ENCODE data around the gene TNPO3.
"Not testable (repeated sequence)": the region's sequence is repeated elsewhere in the genome, so short reads cannot be mapped to it uniquely, and the experiment has no call there.

The TNPO3 gene

DNA sequence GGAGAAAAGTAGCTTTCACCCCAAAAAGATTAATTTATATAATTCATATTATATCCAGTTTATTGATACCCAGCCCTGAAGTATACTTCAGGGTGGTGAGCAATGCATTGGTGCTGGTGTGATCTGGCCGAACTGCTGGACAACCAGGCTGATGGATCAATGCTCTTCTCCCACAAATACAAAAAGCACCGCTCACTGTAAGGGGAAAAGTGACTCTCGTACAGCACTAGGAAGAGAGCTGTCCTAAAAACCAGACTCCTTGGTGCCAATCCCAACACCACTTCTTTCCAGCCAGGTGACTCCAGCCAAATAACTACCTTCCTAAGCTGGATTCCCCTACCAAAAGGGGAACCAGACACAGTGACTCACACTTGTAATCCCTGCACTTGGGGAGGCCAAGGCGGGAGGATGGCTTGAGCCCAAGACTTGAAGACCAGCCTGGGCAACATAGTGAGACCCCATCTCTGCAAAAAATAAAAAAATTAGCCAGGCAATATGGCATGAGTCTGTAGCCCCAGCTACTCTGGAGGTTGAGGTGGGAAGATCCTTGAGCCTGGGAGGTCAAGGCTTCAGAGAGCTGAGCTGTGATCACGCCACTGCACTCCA is 13.1 kb upstream of the TNPO3 start:
- DNase-seq = no peak

- DNase-seq = not testable (repeated sequence)
Measured at GRCh38 chr7:129067132-129067561, 12.2 kb upstream of the TNPO3 start.

DNA sequence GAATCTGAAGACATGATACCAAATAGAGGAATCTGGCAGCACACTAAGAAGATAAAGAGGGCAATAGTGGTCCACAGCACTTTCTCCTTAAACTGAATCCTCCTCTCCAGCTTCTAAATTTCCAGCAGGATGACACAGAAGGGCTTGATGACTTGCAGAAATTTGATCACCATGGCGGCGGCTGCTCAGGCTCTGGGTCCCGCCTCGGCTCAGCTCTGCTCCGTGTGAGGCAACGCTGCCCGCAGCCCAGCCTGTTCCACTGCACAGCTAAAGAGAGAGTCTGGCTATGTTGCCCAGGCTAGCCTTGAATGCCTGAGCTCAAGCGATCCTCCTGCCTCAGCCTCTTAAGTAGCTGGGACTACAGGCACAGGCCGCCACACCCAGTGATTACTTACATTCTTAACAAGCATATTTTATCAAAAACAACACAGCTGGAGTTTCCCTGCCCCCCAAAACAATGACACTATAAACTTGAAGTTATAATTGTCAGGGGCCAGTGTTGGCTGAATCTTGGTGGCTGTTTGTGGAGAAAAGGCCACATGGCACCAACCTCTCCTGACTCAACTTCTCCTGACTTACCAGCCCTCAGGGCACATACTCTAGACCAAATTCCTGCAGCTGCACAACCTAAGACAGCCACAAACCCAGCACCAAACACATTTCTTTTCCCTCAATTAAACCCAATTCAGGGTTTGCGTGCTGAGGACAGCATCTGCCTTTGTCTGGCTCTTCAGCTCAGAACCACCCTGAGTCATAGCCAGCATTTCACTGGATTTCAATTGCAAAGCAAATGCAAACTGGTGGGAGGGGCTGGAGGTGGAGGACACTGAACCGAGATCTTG is 11.6 kb upstream of the TNPO3 start:
- no peak for DNase-seq

GRCh38 chr7:129055861-129056464 is 1.1 kb upstream of the TNPO3 start:
- no peak for DNase-seq

GRCh38 chr7:129055294-129055816 is 444 bp upstream of the TNPO3 start:
- no peak for DNase-seq

DNA sequence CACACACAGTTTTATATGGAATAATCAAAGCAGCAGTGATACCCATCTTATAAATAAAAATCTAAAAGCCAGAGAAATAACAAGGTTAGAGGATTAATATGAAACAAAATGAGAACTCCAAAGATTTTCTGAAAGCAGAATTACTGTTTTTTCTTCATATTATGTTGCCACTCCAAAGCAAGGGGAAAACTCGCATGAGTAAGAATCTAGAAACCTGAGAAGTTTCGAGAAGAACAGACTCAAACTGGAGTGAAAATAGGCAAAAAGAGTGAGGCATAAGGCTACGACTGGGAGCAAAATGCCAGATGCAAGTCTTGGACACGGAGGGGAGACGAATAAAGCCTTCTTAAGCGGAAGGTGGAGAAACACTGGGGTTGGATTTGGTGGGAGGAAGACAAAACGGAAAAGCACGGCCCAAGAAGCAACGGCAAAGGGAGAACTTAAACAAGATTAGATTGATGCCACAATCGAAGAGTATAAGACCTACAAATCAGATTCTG is 923 bp downstream of the TNPO3 start:
- no peak for DNase-seq

DNA sequence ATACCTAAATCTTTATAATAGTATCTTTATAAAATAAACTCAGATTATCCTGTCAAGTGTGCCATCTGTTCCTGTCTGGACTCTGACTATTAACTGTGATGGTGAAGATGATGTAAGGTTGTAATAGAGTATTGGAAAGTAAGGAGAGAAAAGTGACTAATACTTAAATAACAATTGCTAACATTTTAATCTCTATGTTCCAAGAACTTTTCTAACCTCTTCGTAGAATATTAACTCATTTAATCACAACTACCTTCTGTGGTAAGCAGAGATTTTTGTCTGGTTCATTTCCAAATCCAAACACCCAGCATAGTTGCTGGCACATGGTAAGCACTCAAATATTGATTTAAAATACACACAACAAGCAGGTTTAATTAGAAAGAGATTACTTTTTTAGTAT is 2.5 kb downstream of the TNPO3 start:
- no peak for DNase-seq

DNA sequence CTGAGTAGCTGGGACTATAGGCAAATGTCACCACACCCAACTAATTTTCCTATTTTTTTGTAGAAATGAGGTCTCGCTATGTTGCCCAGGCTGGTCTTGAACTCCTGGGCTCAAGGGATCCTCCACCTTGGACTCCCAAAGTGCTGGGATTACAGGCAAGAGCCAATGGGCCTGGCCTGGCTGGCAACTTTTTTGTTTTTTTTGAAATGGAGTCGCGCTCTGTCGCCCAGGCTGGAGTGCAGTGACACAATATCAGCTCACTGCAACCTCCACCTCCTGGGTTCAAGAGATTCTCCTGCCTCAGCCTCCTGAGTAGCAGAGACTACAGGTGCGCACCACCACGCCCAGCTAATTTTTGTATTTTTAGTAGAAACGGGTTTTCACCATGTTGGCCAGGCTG is 3.5 kb downstream of the TNPO3 start:
- not testable (repeated sequence) for DNase-seq

DNA sequence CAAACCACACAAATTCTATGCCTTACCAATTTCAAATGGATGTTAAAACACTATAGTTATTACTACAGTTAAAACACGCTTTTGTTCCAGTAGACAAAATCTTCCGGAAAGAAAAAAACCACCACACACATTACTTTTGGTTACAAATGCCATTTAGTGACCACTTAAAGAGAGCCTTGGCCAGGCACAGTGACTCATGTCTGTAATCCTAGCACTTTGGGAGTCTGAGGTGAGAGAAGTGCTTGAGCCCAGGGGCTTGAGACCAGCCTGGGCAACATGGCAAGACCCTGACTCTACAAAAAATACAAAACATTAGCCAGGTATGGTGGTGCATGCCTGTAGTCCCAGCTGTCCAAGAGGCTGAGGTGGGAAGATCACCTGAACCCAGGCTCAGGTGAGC is 7.2 kb downstream of the TNPO3 start:
- no peak for DNase-seq

- DNase-seq = no peak
Measured at GRCh38 chr7:129045682-129046081, 9.2 kb downstream of the TNPO3 start.

DNA sequence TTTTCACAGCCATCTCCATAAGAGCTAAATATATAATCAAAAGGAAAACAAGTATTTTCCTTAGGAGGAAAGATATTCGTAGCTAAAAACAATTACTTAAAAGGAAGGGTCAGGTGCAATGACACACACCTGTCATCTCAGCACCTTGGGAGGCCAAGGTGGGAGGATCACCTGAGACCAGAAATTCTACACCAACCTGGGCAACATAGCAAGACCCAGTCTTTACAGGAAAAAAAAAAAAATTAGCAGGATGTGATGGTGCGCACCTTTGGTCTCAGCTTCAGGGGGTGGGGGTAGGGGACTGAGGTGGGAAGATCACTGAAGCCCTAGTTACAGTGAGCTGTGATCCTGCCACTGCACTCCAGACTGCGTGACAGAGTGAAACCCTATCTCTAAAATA is 11.9 kb downstream of the TNPO3 start:
- DNase-seq = no peak

DNA sequence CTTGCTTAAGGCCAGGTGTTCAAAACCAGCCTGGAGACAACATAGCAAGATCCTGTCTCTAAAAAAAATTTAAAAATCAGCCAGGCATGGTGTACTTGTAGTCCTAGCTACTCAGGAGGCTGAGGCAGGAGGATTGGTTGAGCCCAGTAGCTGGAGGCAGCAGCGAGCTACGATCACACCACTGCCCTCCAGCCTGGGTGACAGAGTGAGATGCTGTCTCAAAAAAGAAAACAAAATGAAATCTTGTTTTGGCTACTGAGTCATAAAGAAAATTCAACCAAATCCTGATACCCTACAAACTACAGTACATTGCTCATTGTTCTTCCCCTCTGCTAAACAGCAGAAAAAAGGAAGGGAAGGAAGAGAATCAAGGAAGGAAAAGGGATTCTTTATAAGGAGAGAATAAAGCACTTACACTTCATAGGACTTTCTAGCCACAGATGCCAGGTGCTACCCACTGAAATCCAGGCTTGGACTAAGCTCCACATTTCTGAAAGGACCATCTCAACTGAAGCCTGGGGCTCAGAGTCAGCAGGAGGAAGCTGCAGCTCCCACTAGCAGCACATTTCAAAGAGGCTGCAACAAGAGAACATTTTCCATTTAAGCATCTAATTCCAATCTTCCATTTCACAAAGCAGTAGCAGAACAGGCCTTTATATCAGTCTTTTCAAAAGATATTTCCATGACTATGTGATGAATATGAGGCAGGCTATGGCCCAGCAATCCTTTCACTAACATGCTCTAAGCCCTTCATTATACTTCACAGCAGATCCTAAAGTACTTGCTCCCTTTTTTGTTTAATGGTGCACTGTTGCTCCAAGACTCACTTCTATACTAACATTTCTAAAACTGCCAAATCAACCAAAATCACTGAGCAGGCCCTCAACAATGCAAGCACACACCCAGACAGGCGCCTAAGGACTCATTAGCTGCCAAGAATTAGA is 13.5 kb downstream of the TNPO3 start:
- no peak for DNase-seq

DNA sequence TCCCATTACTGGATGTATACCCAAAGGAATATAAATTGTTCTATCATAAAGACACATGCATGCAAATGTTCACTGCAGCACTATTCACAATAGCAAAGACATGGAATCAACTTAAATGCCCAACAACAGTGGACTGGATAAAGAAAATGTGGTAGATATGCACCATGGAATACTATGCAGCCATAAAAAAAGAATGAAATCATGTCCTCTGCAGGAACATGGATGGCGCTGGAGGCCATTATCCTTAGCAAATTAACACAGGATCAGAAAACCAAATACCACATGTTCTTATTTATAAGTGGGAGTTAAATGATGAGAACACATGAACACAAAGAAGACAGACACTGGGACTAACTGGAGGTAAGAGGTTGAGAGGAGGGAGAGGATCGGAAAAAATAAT is 16.4 kb downstream of the TNPO3 start:
- not testable (repeated sequence) for DNase-seq

- DNase-seq = no peak
Measured at GRCh38 chr7:129037585-129037984, 17.3 kb downstream of the TNPO3 start.

DNA sequence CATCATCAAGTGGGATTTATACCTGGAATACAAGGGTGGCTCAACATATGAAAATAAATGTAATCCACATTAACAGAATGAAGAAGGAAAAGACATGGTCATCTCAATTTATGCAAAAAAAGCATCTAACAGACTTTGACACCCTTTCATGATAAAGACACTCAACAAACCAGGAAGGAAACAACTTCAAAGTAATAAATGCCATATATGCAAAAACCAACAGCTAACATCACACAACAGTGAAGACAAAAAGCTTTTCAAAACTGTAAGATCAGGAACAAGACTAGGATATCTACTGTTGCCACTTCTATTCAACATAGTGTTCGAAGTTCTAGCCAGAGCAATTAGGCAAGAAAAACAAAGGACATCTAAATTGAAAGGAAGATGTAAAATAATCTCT is 22.9 kb downstream of the TNPO3 start:
- no peak for DNase-seq

GRCh38 chr7:129030440-129030839 is 24.5 kb downstream of the TNPO3 start:
- no peak for DNase-seq

DNA sequence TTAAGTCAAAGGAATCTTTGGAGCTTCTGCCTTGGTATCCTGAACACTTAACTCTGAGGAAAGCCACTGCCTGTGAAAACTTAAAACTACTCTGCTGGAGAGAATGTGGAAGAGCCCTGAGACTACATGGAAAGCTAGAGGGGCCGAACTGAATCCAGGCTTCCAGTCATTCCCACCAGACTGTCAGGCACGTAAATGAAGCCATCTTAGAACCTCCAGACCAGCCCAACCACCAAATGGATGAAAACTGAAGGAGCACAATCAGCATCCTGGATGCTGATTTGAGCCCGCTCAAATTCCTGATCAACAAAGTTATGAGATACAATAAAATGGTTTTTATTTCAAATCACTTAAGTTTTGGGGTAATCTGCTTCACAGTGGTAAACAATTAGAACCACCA is 30.8 kb downstream of the TNPO3 start:
- no peak for DNase-seq

GRCh38 chr7:129021656-129022055 is 33.3 kb downstream of the TNPO3 start:
- no peak for DNase-seq

DNA sequence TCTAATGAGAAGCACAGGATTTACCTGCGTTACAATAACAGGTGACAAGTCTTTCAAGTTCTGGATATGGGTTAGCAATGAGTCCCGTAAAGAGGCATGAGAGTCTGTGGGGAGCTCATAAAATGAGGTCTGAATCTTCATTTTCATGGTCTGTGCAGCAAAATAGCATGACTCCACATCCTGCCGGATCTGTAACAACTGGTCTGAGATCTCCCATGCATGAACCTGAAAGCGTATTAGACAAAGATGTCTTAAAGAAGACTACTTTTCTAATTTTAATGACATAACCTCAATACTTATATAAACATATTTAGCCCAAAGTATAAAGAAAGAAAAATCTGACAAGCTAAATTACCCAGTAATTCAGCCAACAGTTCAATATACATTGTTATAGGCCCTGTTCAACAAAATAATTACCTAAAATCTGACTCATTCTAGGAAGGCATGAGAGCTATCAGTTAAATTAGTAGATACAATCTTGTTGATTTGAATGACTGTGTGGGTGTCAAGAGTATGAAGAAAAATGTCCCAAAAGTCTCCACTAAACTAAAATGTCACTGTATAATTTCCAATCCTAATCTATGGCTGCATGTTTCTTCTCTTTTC is 36.9 kb downstream of the TNPO3 start:
- DNase-seq = no peak

- no peak for DNase-seq
Measured at GRCh38 chr7:129017264-129017663, 37.6 kb downstream of the TNPO3 start.

DNA sequence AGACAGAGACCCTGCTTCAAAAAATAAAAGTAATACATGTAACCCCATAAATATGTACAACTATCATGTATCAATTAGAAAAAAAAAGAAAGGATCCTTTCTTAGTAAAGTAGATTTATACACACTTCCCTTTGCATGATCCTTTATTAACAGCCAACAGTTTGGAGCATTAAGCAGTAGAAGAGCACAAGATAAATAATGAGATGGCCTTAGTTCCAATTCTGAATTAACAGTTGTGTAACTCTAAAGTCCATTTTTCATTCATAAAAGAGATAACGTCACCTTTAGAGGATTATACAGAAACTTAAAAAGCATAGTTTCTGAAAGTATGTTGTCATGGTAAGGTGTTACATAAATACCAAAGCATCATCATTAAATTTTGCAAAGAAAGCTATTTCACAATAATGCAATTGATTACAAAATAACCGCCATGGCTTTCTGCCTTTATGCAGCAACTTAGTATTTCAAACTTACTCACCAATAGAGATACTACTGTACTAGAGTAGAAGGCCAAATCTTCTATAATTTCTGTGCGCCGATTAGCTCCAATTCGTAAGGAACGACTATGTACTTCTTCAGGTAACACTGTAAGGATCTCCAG is 40.3 kb downstream of the TNPO3 start:
- DNase-seq = no peak
